Neuronal stem cell (in vitro differentiated cells): ENCODE measurements around the gene FBXO45.

Source experiments
- DNase-seq: peaks from one replicate; pipeline ENCODE4 v3.0.0-alpha.2; 2013; ENCODE audit warnings: low spot score
- H2AFZ ChIP-seq: one replicate; pipeline ENCODE4 v1.6.1; 2013; ENCODE audit warnings: mild to moderate bottlenecking, low read length, inconsistent platforms
- H2AK5ac ChIP-seq: 2 replicates; pipeline ENCODE4 v1.6.1; 2013; ENCODE audit warnings: low read depth, mild to moderate bottlenecking, inconsistent platforms, low read length, moderate library complexity, mixed read lengths
- H2BK120ac ChIP-seq: 2 replicates; pipeline ENCODE4 v1.6.1; 2013; ENCODE audit warnings: low read depth, mild to moderate bottlenecking, inconsistent platforms, low read length, moderate library complexity, mixed read lengths
- H2BK12ac ChIP-seq: one replicate; pipeline ENCODE4 v1.6.1; 2013; ENCODE audit warnings: low read length, inconsistent platforms
- H2BK15ac ChIP-seq: 2 replicates; pipeline ENCODE4 v1.6.1; 2013; ENCODE audit warnings: mild to moderate bottlenecking, low read length, inconsistent platforms, mixed read lengths
- H2BK5ac ChIP-seq: one replicate; pipeline ENCODE4 v1.6.1; 2013; ENCODE audit warnings: inconsistent platforms, mild to moderate bottlenecking, low read length, moderate library complexity
- H3K14ac ChIP-seq: one replicate; pipeline ENCODE4 v1.6.1; 2013; ENCODE audit warnings: low read length, inconsistent platforms
- H3K18ac ChIP-seq: 2 replicates; pipeline ENCODE4 v1.6.1; 2013; ENCODE audit warnings: low read length, inconsistent platforms
- H3K23ac ChIP-seq: 2 replicates; pipeline ENCODE4 v1.6.1; 2013; ENCODE audit warnings: low read depth, mild to moderate bottlenecking, mixed read lengths, low read length, inconsistent platforms; ENCODE audit not compliant: poor library complexity
- H3K27ac ChIP-seq: replicated peaks from 3 replicates; pipeline ENCODE4 v1.5.1; 2013; ENCODE audit warnings: low read length, inconsistent platforms
- H3K27me3 ChIP-seq, 3 experiments: 2 replicates each; pipeline ENCODE4 v1.6.1; 2013; ENCODE audit warnings: low read length in 3 of 3, mild to moderate bottlenecking in 2 of 3, inconsistent platforms in 1 of 3, low read depth in 1 of 3, mixed read lengths in 1 of 3, moderate library complexity in 1 of 3; ENCODE audit not compliant: control insufficient read depth in 3 of 3, insufficient read depth in 3 of 3
- H3K36me3 ChIP-seq, 2 donors: replicated peaks in 1 of 2; 2 replicates each; pipeline ENCODE4 v1.6.1; 2013; ENCODE audit warnings: low read length in 2 of 2; ENCODE audit not compliant: control insufficient read depth in 2 of 2, insufficient read depth in 2 of 2
- H3K4ac ChIP-seq: 2 replicates; pipeline ENCODE4 v1.6.1; 2013; ENCODE audit warnings: inconsistent platforms, mild to moderate bottlenecking, low read length, moderate library complexity
- H3K4me1 ChIP-seq, 2 donors: 1 replicate in 1 of 2; 2 replicates in 1 of 2; pipeline ENCODE4 v1.6.1; 2013; ENCODE audit warnings: low read length in 2 of 2, low read depth in 1 of 2; ENCODE audit not compliant: control insufficient read depth in 2 of 2, insufficient read depth in 1 of 2
- H3K4me2 ChIP-seq: one replicate; pipeline ENCODE4 v1.6.1; 2013; ENCODE audit warnings: mild to moderate bottlenecking, low read length, inconsistent platforms; ENCODE audit not compliant: insufficient read depth, poor library complexity, severe bottlenecking
- H3K4me3 ChIP-seq, 2 donors: 2 replicates each; pipeline ENCODE4 v1.5.1; 2013; ENCODE audit warnings: low read length in 2 of 2, mild to moderate bottlenecking in 2 of 2, inconsistent platforms in 1 of 2, moderate library complexity in 1 of 2
- H3K79me1 ChIP-seq: one replicate; pipeline ENCODE4 v1.6.1; 2013; ENCODE audit warnings: low read depth, mild to moderate bottlenecking, inconsistent platforms, low read length, moderate library complexity
- H3K9ac ChIP-seq: one replicate; pipeline ENCODE4 v1.6.1; 2013; ENCODE audit warnings: mild to moderate bottlenecking, low read depth, low read length, inconsistent platforms; ENCODE audit not compliant: poor library complexity
- H3K9me3 ChIP-seq, 2 donors: replicated peaks in 1 of 2; 2 replicates each; pipeline versions ENCODE3 to v1.6.1; 2013; ENCODE audit warnings: low read length in 2 of 2, mild to moderate bottlenecking in 2 of 2, inconsistent platforms in 1 of 2, low read depth in 1 of 2, mixed read lengths in 1 of 2, moderate library complexity in 1 of 2; ENCODE audit not compliant: control insufficient read depth in 2 of 2, insufficient read depth in 1 of 2
- H4K8ac ChIP-seq: one replicate; pipeline ENCODE4 v1.6.1; 2013; ENCODE audit warnings: low read depth, mild to moderate bottlenecking, inconsistent platforms, low read length, moderate library complexity
- H4K91ac ChIP-seq: one replicate; pipeline ENCODE4 v1.6.1; 2013; ENCODE audit warnings: low read length, low read depth, mild to moderate bottlenecking, inconsistent platforms; ENCODE audit not compliant: poor library complexity
- WGBS, 2 donors: extraction: QIAGEN DNeasy Blood & Tissue Kit; methylation state at CpG; one replicate each; pipeline ENCODE4 v1.1.7; 2013; ENCODE audit warnings: missing lambda C conversion rate in 2 of 2, mixed read lengths in 1 of 2; ENCODE audit not compliant: insufficient read length in 2 of 2, insufficient replicate concordance in 1 of 2; ENCODE audit errors: extremely low coverage in 2 of 2; 5-methylcytosine and 5-hydroxymethylcytosine counted together

Gene FBXO45

DNA sequence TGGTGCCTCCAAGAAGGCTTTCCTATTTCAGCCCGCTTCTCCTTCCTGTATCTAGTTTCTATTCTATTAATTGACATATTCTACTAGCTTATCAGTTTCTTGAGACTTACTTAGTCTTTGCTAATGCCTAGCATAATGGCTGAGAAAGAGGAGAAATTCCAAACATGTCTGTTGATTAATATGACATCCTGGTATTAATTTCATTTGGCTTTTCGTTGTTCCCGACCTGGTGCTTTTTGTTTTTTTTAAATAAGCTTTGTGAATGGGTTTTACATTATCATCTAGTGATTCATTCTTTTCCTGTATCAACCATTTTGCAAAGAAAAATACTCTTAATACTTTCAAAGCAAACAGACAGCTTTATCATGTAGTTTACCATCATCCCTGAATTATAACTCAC is 13.2 kb upstream of the FBXO45 start:
- Histone ChIP-seq H3K4me3 (no peak overlapping the region), H4K91ac (no peak overlapping the region), H3K27ac (no peak overlapping the region), H2AK5ac (no peak overlapping the region), H2BK5ac (no peak overlapping the region), H2BK12ac (no peak overlapping the region), H3K18ac (no peak overlapping the region), H3K9ac (no peak overlapping the region), H3K36me3 (peaks cover 2 to 18% of the 10 kb centered on the region in 2 donors), H2BK15ac (no peak overlapping the region), H2AFZ (no peak overlapping the region), H3K79me1 (no peaks in the 10 kb centered on the region), H3K23ac (no peak overlapping the region), H3K4me1 (no peaks in the 10 kb centered on the region), H3K4me2 (no peak overlapping the region), H3K4ac (no peak overlapping the region), H4K8ac (no peak overlapping the region), H3K27me3 (no peaks in the 10 kb centered on the region), H3K9me3 (peaks cover 0 to 6% of the 10 kb centered on the region in 2 donors), H3K14ac (no peak overlapping the region), H2BK120ac (no peak overlapping the region)
- no CpG with 5 or more reads among the region's 3 CpGs for WGBS, 2 donors
- DNase-seq, result no peak

- H3K79me1 ChIP-seq, result no peaks in the 10 kb centered on the region
- H3K14ac ChIP-seq, result peak overlapping the region; percentile 17
- H3K27me3 ChIP-seq, result no peaks in the 10 kb centered on the region
- no peak overlapping the region for H3K4me2 ChIP-seq
- H3K4me3 ChIP-seq, result no peak overlapping the region
- H2BK120ac ChIP-seq, result no peak overlapping the region
- peaks cover 2 to 37% of the 10 kb centered on the region in 2 donors for H3K36me3 ChIP-seq
- H4K8ac ChIP-seq, result no peak overlapping the region
- H3K27ac ChIP-seq, result no peak overlapping the region
- no peak overlapping the region for H2BK12ac ChIP-seq
- no peak overlapping the region for H3K18ac ChIP-seq
- H3K4ac ChIP-seq, result no peak overlapping the region
- no peaks in the 10 kb centered on the region for H3K9me3 ChIP-seq
- H4K91ac ChIP-seq, result no peak overlapping the region
- H2AFZ ChIP-seq, result no peak overlapping the region
- 100% methylated on average over 1 of the region's 5 CpGs; no CpG with 5 or more reads in 1 of the 2 donors for WGBS, 2 donors
- no peak overlapping the region for H2BK15ac ChIP-seq
- H3K23ac ChIP-seq, result no peak overlapping the region
- no peak overlapping the region for H2AK5ac ChIP-seq
- no peak overlapping the region for H3K9ac ChIP-seq
- H2BK5ac ChIP-seq, result no peak overlapping the region
- DNase-seq, result no peak
- H3K4me1 ChIP-seq, result no peaks in the 10 kb centered on the region
Observed at GRCh38 chr3:196557236-196557635, 11.2 kb upstream of the FBXO45 start.

- no peak overlapping the region for H3K4me2 ChIP-seq
- H3K9ac ChIP-seq, result no peak overlapping the region
- no peak overlapping the region for H4K91ac ChIP-seq
- H3K4me1 ChIP-seq, result no peaks in the 10 kb centered on the region
- no peak overlapping the region for H2BK15ac ChIP-seq
- no peaks in the 10 kb centered on the region for H3K79me1 ChIP-seq
- H3K9me3 ChIP-seq, result no peaks in the 10 kb centered on the region
- no peak overlapping the region for H2BK12ac ChIP-seq
- H2BK5ac ChIP-seq, result no peak overlapping the region
- no peak overlapping the region for H3K27ac ChIP-seq
- no peak overlapping the region for H4K8ac ChIP-seq
- no peak for DNase-seq
- no peak overlapping the region for H2BK120ac ChIP-seq
- H3K4me3 ChIP-seq, result no peak overlapping the region
- H2AFZ ChIP-seq, result no peak overlapping the region
- no peak overlapping the region for H2AK5ac ChIP-seq
- no peak overlapping the region for H3K23ac ChIP-seq
- peaks cover 2 to 45% of the 10 kb centered on the region in 2 donors for H3K36me3 ChIP-seq
- no peak overlapping the region for H3K18ac ChIP-seq
- H3K4ac ChIP-seq, result no peak overlapping the region
- no peaks in the 10 kb centered on the region for H3K27me3 ChIP-seq
- H3K14ac ChIP-seq, result no peak overlapping the region
Observed at GRCh38 chr3:196558476-196558875, 10.0 kb upstream of the FBXO45 start.

DNA sequence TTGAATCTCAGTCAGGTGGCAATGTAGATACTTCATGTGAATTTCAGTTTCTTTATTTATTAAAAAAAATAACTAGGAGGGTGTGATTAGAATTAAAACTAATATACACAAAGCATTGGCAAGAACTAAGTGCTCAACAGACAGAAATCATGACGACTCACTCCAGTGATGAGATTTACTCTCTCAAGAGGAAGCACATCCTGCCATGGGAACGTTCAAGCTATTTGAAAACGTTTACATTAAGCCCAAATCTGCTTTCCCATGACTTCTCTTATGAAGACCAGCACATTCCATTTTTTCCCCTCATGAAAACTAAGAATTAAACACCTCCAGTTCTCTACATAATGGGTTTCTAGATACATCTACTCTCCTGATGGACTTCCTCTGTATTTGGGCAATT is 8.6 kb upstream of the FBXO45 start:
- Histone ChIP-seq H3K4me2 (no peak overlapping the region), H3K4me1 (no peaks in the 10 kb centered on the region), H3K27ac (no peak overlapping the region), H2BK120ac (no peak overlapping the region), H2BK5ac (no peak overlapping the region), H3K36me3 (peaks cover 0 to 40% of the 10 kb centered on the region in 2 donors), H2BK12ac (no peak overlapping the region), H4K91ac (no peak overlapping the region), H3K9me3 (no peaks in the 10 kb centered on the region), H3K23ac (no peak overlapping the region), H3K18ac (no peak overlapping the region), H3K14ac (no peak overlapping the region), H4K8ac (no peak overlapping the region), H2BK15ac (no peak overlapping the region), H3K27me3 (no peaks in the 10 kb centered on the region), H2AFZ (no peak overlapping the region), H3K79me1 (no peaks in the 10 kb centered on the region), H3K4me3 (no peak overlapping the region), H3K9ac (no peak overlapping the region), H3K4ac (no peak overlapping the region), H2AK5ac (no peak overlapping the region)
- no peak for DNase-seq
- WGBS, 2 donors, result no CpG with 5 or more reads among the region's 3 CpGs
